HG03095 (cell line): ENCODE results near the gene TMCO4.

Source experiments
- ATAC-seq: cut with Tn5 transposase; IDR thresholded peaks from one replicate; pipeline ENCODE4 v1.9.1; 2021; ENCODE audit warnings: moderate library complexity; ENCODE audit not compliant: unreplicated experiment

Gene TMCO4

DNA sequence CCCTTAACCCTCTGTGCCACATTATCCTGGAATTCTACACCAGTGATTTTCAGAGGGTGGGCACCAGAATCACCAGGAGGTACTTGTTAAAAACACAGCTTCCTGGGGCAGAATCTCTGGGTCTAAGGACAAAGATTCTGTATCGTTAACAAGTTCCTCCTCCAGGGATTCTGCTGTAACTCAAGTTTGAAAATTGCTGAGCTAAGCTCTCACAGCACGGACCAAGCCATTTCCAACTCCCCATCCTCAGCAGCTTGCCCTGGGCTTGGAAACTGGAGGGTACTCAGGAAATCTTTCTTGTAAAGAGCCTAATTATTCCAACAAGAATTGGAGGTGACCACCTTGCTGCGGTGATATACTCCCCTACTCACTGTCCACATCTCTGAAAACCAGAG, 48.8 kb downstream of the TMCO4 start:
- ATAC-seq: no peak

DNA sequence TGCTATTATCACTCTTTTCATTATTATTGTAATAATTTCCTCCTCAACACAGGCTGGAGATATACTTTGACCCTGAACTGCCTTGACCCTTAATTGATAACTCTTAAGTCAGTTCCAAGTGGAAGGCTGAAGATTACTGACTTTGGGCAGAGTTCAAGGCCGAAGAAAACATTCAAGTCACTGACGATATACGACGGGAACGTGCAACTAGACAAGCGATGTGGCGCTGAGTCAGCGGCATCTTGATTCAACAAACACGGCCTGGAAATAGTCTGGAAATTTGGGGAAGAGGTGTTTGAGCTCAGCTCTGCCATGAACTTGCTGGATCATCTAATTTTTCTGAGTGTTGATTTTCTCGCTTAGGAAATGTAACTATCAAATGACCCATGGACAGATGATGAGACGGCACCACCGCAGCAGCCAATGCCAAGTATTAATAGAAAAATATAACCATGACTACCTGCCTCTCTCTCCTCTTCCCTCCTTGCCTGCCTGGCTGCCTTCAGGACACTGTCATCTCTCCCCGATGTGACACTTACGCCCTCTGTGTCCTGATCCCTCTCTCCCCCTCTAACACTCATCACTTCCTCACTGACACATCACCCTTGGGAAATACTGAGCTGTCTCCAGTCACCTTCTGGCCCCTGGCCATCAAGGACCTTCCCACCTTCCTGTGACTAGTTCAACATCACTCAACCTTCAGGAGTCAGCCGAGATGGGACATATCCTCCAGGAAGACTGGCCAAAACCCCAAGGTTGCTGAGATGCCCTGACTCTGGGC, 49.4 kb downstream of the TMCO4 start:
- ATAC-seq: no peak

DNA sequence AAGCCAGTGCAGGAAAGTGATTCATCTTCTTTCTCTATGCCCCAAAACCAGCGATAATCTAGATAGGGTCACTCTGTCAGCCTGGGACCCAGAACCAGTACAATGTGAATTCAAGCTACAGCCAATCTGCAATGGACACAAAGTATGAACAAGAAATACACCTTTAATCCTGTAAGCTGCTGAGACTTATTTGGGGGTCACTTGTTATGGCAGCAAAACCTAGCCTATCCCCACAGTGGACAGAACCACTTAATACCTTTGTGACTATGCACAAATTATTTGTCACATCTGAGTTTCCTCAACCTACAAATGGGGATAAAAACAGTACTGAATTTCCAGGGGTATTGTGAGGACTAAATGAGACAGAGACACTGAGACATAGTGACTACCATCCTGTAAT, 50.0 kb downstream of the TMCO4 start:
- no peak for ATAC-seq

DNA sequence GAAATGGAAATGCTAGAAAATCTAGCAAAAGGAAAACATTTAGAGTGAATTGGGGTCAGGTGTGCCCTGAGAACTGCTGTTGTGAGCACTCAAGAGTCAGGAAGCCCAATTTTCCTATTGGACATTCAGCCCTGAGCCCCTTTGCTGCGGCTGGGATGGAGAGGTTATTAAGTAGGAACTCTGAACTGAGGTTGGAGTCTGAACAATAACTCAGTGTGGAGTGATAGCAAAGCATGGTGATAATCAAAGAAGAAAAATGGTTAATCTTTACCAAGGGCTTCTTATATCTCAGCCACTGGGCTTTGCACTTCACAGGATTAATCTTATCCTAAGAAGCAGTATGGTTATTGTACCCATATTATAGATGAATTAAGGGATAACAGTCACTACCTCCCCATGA, 52.0 kb downstream of the TMCO4 start:
- no peak for ATAC-seq

DNA sequence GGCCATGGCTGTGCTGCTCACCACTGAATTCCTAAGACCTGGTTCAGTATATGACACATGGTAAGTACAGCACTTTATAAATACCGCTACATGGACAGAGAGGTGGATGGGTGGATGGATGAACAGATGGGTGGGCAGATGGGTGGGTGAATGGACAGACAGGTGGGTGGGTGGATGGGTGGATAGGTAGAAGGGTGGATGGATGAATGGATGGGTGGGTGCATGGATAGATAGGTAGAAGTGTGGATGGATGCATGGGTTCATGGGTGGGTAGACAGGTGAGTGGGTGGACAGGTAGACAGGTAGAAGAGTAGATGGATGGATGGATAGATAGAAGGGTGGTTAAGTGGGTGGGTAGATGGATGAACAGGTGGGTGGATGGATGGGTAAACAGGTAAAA, 54.8 kb downstream of the TMCO4 start:
- no peak for ATAC-seq

DNA sequence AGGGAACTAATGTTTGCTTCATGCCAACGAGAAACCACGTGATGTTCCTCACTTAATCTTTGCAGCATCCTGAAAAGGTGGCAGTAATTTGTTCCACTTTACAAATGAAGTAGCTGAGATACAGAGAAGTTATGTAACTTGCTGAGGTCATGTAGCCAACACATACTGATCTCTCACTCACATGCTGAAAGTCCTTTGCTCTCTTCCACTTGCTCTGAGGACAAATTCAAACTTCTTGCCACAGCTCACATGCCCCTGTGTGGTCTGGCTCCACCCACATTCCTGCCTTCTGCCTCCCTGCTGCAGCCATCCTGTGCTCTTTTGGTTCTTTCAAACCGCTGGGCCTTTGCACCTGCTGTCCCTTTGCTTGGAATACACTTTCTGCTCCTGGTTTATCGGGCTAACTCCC, 55.4 kb downstream of the TMCO4 start:
- ATAC-seq: no peak

DNA sequence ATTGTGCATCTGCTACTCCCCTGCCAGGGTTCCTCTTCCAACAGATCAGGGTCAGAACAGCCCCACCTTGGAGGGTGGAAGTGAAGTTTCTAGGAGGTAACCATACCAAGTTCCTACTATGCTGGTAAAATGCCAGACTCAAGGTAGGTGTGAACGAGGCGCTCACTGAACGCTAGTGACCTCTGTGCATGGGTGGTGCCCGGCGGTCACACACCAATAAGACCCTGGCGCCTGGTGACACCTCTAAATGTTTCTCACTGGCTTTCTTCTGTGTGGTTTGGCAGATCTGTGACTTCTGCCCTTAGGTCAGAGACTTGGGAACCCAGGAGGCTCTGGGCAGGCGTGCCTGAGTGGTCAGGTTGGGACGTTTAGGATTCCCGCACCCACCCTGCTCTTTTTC, 55.9 kb downstream of the TMCO4 start:
- ATAC-seq: no peak

DNA sequence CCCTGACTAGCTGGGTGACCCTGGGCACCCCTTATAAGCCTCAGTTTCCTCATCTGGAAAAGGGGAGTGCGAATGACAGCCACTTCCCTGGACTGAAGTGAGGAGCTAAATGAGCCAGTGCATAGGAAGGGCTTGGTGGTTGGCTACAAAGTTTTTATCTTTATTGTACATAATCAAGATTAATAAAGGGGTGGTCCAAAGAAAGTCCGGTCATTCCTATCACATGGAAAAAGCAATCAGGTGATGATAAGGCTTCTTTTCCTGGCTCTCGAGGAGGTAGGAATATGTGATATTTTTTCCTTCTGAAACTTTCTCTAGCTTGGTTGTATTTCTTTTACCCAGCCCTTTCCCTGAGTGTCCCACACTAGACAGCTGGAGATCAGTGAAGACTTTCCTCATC, 56.5 kb downstream of the TMCO4 start:
- ATAC-seq: no peak

DNA sequence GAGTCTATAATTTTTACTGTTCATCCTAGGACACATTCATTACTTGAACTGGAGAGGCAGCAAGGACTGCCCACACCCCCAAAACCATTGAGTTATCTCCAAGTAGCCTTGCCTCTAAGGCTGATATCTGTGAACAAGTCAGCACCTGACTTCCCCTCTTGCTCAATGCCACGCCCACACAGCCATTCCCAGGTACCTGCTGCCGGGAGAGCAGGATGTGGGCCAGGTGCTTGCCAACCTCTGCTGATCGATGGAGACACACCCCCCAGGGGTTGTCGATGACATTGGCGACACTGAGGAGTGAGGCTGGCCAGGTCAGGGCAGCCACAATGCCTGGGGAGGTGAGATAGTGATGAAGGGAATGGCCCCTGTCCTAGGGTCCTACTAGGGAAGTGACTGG, 60.1 kb downstream of the TMCO4 start:
- no peak for ATAC-seq

DNA sequence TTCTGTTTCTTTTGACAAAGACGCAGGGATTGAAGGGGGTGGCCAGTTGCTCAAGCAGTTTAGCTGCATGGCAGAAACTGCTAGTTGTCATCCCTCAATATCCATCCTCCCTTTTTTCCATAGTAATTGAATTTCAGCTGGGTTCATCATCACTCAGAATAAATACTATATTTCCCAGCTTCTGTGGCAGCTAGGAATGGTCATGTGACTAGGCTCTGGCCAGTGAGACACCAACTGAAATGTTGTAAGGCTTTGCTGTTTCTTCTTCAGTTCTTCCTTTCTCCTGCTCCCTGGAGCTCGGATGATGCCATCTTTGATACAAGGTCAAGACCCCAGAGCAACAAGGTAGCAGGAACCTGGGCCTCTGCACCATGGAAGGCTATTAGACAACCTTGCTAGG, 61.0 kb downstream of the TMCO4 start:
- ATAC-seq: no peak

DNA sequence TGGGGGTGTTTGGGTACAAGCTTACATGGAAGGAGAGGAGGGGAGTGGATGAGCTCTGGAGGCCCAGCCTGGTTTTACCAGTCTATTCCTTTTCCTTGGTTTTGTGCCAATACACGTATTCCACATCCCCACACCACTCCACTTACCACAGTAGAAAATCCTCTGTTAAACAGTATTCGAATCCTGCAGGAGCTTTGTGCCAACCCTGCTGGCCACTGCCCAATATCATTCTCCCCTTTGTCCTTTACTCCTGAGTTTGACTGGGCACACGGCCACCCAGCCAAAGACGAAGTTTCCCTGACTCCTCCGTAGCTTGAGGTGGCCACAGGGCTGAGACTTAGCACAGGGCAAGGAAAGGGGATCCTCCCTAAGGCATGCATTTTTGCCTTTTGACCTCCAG, 61.6 kb downstream of the TMCO4 start:
- no peak for ATAC-seq

DNA sequence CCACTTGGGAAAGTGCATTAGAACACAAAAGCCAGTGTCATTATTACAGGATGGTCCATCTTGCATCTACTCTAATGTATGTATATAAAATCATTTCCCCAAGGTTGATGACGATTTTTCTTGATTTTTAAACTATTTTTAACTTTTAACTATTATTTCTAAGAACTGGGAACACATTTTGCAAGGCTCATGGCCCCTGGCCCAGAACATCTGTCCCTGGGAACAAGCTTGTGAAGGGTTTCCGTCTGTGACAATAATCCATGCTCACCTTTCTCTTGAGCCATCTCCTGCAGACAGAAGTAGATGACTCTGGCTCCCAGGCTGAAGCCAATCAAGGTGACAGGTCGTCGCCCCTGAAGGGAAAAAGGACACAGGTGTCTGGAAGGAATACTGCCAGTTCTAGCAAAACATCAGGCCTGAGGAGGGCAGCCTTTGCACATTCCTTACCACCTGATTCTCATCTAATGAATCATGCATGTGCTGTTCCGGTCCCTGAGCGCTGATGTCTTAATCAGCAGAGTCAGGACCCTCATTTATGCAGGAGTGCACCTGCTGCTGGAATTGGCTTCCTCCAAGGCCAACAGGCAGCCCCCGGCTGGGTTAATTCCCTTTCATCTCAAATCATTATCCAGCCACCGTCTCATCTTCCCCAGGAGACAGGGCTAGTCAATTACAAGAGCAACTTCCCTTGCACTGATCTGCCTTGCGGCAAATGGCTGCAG, 62.5 kb downstream of the TMCO4 start:
- no peak for ATAC-seq

DNA sequence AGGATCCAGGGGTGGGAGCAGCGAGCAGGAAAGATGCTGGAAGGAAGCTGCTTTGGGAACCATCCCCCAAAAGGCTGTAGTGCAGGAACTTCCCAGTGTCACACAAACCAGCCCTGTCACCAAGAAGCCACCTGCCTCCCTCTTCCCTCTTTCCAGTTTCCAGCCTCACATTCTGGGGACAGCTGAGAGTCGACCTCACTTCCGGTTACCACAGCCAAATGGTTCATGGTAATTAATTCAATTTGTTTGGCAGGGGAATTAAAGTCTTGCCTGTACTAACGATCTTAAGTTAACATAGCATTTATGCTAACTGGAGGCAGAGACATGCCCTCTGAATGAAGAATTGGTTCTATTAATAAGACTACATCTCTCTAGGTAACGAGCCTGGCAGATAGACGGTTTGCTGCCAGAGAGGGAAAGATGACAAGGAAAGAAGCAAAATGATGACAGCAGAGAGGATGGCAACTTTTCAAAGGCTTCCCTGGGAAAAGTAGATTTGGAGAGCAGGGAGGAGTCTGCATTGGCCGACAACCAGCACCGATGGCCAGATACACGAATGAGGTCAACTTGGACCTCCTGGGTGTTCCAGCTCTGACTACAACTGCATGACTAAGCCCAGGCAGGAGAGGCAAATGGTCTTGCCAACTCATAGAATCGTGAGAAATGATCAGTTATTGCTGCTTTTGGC, 64.1 kb downstream of the TMCO4 start:
- ATAC-seq: no peak

DNA sequence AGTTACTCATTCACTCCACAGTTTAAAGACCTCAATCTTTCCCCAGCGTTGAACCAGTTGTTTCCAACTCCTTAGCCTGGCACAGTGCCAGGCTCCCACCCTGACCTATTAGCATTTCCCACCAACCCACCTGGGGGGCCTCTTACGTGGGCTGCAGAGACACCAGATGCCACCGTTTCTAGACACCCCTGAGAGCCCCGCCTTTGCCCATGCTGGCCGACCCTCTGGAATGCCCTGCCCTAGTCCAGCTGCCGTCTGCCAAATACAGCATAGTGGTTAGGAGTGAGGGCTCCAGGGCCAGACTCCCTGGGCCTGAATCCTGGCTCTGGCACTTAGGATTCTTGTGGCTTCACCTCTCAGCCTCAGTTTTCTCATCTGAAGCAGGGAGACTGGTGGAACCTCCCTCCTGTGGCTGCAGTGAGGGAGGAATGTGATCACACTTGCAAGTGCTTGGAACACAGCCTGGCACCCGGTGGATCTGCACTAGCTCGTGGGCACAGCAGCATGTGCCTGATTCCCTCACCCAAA, 65.2 kb downstream of the TMCO4 start:
- ATAC-seq: no peak

DNA sequence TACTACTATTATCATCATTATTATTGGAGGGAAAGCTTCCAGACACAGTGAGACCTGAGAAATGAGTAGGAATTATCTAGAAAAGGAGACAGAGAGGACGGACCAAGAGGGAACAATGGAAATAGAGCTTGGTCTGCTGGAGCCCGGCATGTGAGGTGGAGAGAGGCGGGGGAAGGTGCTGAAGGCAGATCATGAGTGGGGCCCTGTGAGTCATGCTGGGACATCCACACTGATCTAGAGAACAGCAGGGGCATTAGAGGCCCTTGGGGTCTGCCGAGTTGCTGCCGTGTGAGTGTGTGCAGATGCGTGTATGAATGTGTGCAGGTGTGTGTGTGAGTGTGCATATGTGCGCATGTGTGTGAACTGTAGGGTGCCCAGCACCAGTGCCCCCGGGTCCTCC, 65.7 kb downstream of the TMCO4 start:
- no peak for ATAC-seq

DNA sequence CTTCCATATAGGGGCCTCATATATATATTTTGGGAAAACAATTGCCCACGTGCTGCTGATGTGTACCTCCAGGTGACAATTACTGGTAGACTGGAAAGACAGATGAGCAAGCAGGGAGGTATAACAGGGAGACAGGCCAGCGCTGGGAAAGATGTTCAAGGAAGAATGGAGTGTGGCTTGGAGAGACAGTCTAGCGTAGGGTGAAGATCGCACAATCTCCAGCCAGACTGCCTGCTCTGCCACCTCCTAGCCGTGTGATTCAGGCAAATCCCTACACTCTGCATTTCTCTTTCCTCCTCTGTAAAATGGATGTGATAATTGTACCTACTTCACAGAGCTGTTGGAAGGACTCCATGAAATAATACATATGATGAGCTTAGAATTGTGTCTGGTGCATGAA, 66.1 kb downstream of the TMCO4 start:
- no peak for ATAC-seq

DNA sequence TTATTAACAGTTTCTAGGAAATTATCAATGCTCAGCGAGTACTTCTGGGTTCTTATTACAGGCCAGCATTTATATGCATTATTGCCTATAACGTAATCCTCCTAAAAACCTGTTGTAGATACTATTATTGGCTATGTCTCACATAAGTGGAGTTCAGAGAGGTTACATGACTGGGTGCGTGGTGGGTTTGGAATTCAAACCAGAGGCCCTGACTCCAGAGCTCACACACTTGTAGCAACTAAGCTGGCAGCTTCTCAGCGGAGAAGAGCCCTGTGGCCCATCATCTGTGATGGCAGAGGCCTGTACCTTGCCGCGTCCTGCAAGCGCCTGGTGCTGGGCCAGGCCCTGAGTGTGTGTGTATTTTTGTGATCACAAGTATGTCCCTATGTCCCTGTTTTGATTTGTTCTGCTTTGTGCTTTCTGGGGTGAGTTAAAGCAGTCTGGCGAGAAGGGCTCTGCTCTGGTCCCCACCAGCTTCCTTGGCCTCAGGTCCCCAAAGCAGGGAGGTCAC, 68.3 kb downstream of the TMCO4 start:
- ATAC-seq: no peak

DNA sequence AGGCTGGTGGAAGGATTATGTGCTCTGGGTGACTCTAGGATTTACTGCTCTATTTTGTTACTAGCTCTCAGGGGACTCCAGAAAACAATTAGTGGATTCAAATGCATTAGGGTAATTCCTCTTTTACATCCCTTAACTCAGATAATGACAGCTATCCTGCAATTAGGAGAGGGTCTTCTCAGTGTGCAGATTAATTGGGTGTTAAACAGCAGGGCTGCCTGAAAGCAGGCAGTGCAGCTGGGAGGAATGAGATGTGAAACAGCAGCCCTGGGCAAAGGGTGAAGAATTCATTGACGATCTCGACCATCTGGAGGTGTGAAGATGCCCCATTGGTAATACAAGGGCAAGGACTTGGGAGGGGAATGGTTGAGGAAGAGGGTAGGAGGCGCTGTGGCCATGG, 68.9 kb downstream of the TMCO4 start:
- ATAC-seq: no peak

DNA sequence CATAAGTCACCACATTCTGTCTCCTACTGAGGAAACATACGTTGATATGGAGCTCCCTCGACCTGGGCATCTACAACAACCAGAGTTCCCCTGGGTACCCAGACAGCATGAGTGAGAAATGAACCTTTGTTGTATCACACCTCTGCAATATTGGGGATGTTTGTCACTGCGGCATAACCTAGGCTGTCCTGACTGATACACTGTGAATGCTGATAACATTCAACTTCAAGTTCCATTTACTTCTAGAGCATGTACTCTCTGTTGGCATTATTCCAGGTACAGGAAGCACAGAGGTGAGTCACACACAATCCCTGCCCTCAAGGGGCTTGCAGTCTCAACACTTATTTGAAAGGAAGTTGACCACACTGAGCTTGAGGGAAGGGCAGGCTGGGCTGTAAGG, 69.5 kb downstream of the TMCO4 start:
- ATAC-seq: no peak

DNA sequence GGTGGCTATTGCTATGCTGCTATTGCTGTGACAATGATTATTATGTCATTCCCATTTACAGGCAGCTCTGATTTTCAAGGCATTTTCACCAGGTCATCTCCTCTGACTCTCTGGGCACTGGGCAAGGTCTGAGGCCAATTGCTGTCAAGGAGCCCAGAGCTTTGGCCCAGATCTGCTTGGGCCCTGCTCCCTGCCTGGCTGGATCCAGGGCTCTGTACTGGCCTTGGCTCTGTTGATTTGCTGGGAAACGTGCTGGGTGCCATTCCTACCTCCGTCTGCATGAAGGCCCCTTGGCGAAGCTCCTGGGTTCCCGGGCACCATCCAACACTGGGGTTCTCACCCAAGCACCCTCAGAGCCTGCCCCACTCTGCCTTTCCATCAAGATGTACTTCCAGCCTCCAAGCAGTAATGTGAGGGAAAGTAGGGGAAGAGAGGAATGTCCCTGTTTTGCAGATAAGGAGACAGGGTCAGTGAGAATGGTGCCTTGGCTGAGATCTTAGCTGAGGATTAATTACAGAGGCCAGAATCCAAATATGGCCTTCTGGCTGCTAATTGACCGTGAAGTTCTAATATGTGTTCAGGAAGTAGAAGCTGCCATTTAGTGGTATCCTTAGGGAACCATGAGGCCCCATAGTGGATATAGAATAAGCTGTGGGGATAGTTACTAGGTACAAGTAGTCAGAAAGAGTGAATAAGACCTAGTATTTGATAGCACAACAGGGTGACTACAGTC, 71.1 kb downstream of the TMCO4 start:
- no peak for ATAC-seq

DNA sequence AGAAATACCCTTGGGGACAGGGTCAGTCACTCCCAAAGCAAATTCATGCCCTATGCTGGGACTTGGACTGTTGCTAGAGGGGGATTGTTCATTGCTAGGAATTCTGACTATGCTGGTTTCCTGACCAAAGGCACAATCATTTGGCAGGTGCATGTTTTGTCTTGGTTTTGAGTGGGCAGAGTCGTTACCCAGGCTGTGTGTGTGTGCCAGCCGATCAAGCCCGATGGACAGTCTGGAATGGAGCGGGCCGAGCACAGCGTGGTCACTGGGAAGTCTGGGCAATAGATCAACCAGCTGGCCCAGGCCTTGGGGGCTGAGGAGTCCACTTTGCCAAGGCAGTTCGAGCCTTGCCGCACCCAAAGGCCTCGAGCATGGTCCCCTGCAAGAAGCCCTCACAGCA, 74.1 kb downstream of the TMCO4 start:
- ATAC-seq: no peak
